SK-N-MC (cell line): ENCODE data around the gene ILDR2.

Experiments used
- EZH2 ChIP-seq: fragments of 200-600 bp; sonication (generic); IDR thresholded peaks from one replicate; pipeline ENCODE4 v1.6.1; 2017; ENCODE audit warnings: antibody characterized with exemption
- FOXP2 ChIP-seq: optimal IDR thresholded peaks from 2 replicates; pipeline ENCODE3; 2011; ENCODE audit warnings: mild to moderate bottlenecking, moderate library complexity; ENCODE audit not compliant: insufficient read depth; ENCODE audit errors: extremely low read length, control extremely low read depth
- POLR2AphosphoS5 ChIP-seq: IDR thresholded peaks from 2 replicates; pipeline ENCODE4 v1.6.1; 2012; ENCODE audit warnings: mild to moderate bottlenecking, low read depth, low read length, borderline replicate concordance

DNA sequence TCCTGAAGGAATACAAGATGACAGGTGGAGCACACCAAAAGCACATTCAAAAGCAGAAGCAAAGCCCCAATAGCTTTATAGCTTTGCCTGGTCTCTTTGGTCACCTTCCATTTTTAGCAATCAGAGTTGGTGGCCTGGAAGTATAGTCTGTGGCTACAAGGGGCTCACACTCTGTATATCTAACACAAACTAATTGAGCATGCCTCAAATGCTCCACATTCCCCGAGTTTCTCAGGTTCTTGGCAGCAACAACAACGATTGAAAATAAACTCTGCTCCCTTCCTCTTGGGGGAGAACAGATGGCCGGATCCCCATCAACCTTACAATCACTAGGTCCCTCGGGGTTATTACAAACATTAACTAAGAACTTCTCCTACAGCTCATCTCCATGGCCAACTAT, 74.4 kb downstream of the ILDR2 start:
- TF ChIP-seq EZH2 (no peak), POLR2AphosphoS5 (no peak), FOXP2 (no peak)
